ENCODE data around the gene KCNQ2. TPM values are rescaled to one million over a fixed set of nuclear protein-coding genes. Genes with fewer than 3 reads are reported as not detected.

KCNQ2 gene
- total RNA-seq, 1 donor from 2014 or later = 11.5 TPM

GRCh38 chr20:63471002-63471716 is 1.3 kb downstream of the KCNQ2 start:
- TF ChIP-seq EZH2 (IDR thresholded peaks at IDR 0.05; ENCODE audit: insufficient read depth, low read length) = peak; percentile 31
- no peak for TF ChIP-seq CTCF (IDR thresholded peaks at IDR 0.05; ENCODE audit: insufficient read depth, low read depth, low read length)
- Mint-ChIP-seq H3K27me3 (ENCODE audit: low read depth, unreplicated experiment) (peaks cover 37% of the 10 kb centered on the region), H3K27ac (ENCODE audit: unreplicated experiment) (no peak overlapping the region), H3K9me3 (ENCODE audit: unreplicated experiment) (no peaks in the 10 kb centered on the region), H3K4me3 (ENCODE audit: unreplicated experiment) (peak overlapping the region; percentile 50), H3K36me3 (ENCODE audit: low read depth, unreplicated experiment) (peaks cover 2% of the 10 kb centered on the region), H3K4me1 (ENCODE audit: low read depth, unreplicated experiment) (no peaks in the 10 kb centered on the region)
- Histone ChIP-seq H3K9me3 (ENCODE audit: insufficient read depth, low read depth, low read length) (no peaks in the 10 kb centered on the region), H3K4me2 (ENCODE audit: low read length) (no peak overlapping the region), H3K79me2 (ENCODE audit: insufficient read depth, low read length) (no peaks in the 10 kb centered on the region), H2AFZ (ENCODE audit: low read depth, low read length) (no peak overlapping the region), H3K27me3 (ENCODE audit: insufficient read depth, low read length) (peaks cover 44% of the 10 kb centered on the region), H3K4me1 (ENCODE audit: insufficient read depth, low read length) (no peaks in the 10 kb centered on the region), H3K9ac (ENCODE audit: low read length) (no peak overlapping the region), H3K27ac (ENCODE audit: low read depth, low read length) (no peak overlapping the region), H3K36me3 (ENCODE audit: insufficient read depth, low read length) (no peaks in the 10 kb centered on the region), H3K4me3 (ENCODE audit: insufficient read depth, low read depth, low read length) (no peak overlapping the region), H4K20me1 (ENCODE audit: insufficient read depth, low read length) (no peaks in the 10 kb centered on the region)
- DNase-seq (ENCODE audit: low read depth) (no peak), FAIRE-seq (no peak)

- Mint-ChIP-seq H3K4me3 (ENCODE audit: unreplicated experiment) (no peak overlapping the region), H3K9me3 (ENCODE audit: unreplicated experiment) (no peaks in the 10 kb centered on the region), H3K4me1 (ENCODE audit: low read depth, unreplicated experiment) (no peaks in the 10 kb centered on the region), H3K27ac (ENCODE audit: unreplicated experiment) (no peak overlapping the region), H3K27me3 (ENCODE audit: low read depth, unreplicated experiment) (peaks cover 37% of the 10 kb centered on the region), H3K36me3 (ENCODE audit: low read depth, unreplicated experiment) (peaks cover 2% of the 10 kb centered on the region)
- no peak overlapping the region for H2AFZ ChIP-seq (ENCODE audit: low read depth, low read length)
- H3K9ac ChIP-seq (ENCODE audit: low read length) = no peak overlapping the region
- no peak overlapping the region for H3K27ac ChIP-seq (ENCODE audit: low read depth, low read length)
- no peak overlapping the region for H3K4me3 ChIP-seq (ENCODE audit: insufficient read depth, low read depth, low read length)
- DNase-seq (ENCODE audit: low read depth) = no peak
- no peak overlapping the region for H3K4me2 ChIP-seq (ENCODE audit: low read length)
- no peaks in the 10 kb centered on the region for H3K9me3 ChIP-seq (ENCODE audit: insufficient read depth, low read depth, low read length)
- FAIRE-seq = no peak
- H4K20me1 ChIP-seq (ENCODE audit: insufficient read depth, low read length) = no peaks in the 10 kb centered on the region
- TF ChIP-seq CTCF (IDR thresholded peaks at IDR 0.05; ENCODE audit: insufficient read depth, low read depth, low read length) = no peak
- H3K79me2 ChIP-seq (ENCODE audit: insufficient read depth, low read length) = no peaks in the 10 kb centered on the region
- peaks cover 40% of the 10 kb centered on the region for H3K27me3 ChIP-seq (ENCODE audit: insufficient read depth, low read length)
- H3K4me1 ChIP-seq (ENCODE audit: insufficient read depth, low read length) = no peaks in the 10 kb centered on the region
- no peaks in the 10 kb centered on the region for H3K36me3 ChIP-seq (ENCODE audit: insufficient read depth, low read length)
Measured at GRCh38 chr20:63470410-63470809, 2.0 kb downstream of the KCNQ2 start.

GRCh38 chr20:63469713-63470101 is 2.7 kb downstream of the KCNQ2 start:
- no peaks in the 10 kb centered on the region for H3K9me3 ChIP-seq (ENCODE audit: insufficient read depth, low read depth, low read length)
- H2AFZ ChIP-seq (ENCODE audit: low read depth, low read length) = no peak overlapping the region
- H3K27me3 Mint-ChIP-seq (ENCODE audit: low read depth, unreplicated experiment) = peaks cover 35% of the 10 kb centered on the region
- DNase-seq (ENCODE audit: low read depth) (no peak), FAIRE-seq (no peak)
- peaks cover 3% of the 10 kb centered on the region for H3K36me3 Mint-ChIP-seq (ENCODE audit: low read depth, unreplicated experiment)
- H3K27ac ChIP-seq (ENCODE audit: low read depth, low read length) = no peak overlapping the region
- no peaks in the 10 kb centered on the region for H4K20me1 ChIP-seq (ENCODE audit: insufficient read depth, low read length)
- no peak for TF ChIP-seq CTCF (IDR thresholded peaks at IDR 0.05; ENCODE audit: insufficient read depth, low read depth, low read length)
- no peak for TF ChIP-seq EZH2 (IDR thresholded peaks at IDR 0.05; ENCODE audit: insufficient read depth, low read length)
- H3K4me2 ChIP-seq (ENCODE audit: low read length) = no peak overlapping the region
- no peaks in the 10 kb centered on the region for H3K9me3 Mint-ChIP-seq (ENCODE audit: unreplicated experiment)
- no peaks in the 10 kb centered on the region for H3K79me2 ChIP-seq (ENCODE audit: insufficient read depth, low read length)
- H3K4me1 Mint-ChIP-seq (ENCODE audit: low read depth, unreplicated experiment) = no peaks in the 10 kb centered on the region
- no peak overlapping the region for H3K4me3 Mint-ChIP-seq (ENCODE audit: unreplicated experiment)
- H3K4me3 ChIP-seq (ENCODE audit: insufficient read depth, low read depth, low read length) = no peak overlapping the region
- H3K9ac ChIP-seq (ENCODE audit: low read length) = no peak overlapping the region
- no peaks in the 10 kb centered on the region for H3K4me1 ChIP-seq (ENCODE audit: insufficient read depth, low read length)
- H3K27me3 ChIP-seq (ENCODE audit: insufficient read depth, low read length) = peaks cover 35% of the 10 kb centered on the region
- H3K36me3 ChIP-seq (ENCODE audit: insufficient read depth, low read length) = no peaks in the 10 kb centered on the region
- no peak overlapping the region for H3K27ac Mint-ChIP-seq (ENCODE audit: unreplicated experiment)
